IMR-90 (cell line): ENCODE measurements around the gene TTC7B. TPM values are rescaled to one million over a fixed set of nuclear protein-coding genes. Genes with fewer than 3 reads are reported as not detected.

Experiments
- ATAC-seq: fragments of 200-7000 bp; cut with Tn5 transposase; 2 replicates; pipeline ENCODE4 v1.9.1; 2020; ENCODE audit warnings: low read depth, mild to moderate bottlenecking, moderate library complexity
- BruUV-seq: library from RNA; stranded (reverse); fragments of 400-500 nt; replicated peaks from 2 replicates; lab custom pipeline; 2021; lab: Mats Ljungman, UMichigan
- CTCF ChIA-PET: fragments of 300-600 bp; formaldehyde crosslinking; extraction: SDS; loops from one replicate; lab custom pipeline; 2021; ENCODE audit warnings: antibody characterized with exemption; lab: Yijun Ruan, JAX
- POLR2A ChIA-PET: fragments of 300-600 bp; sonication (Branson Sonifier 250); formaldehyde crosslinking; loops from one replicate; lab custom pipeline; 2022; ENCODE audit warnings: antibody characterized with exemption; ENCODE audit not compliant: unreplicated experiment; lab: Charles Lee
- DNase-seq: peaks from one replicate; pipeline ENCODE4 v3.0.0; 2013
- H2AFZ ChIP-seq: replicated peaks from 2 replicates; pipeline ENCODE3; 2013; ENCODE audit warnings: low read length, mild to moderate bottlenecking; ENCODE audit not compliant: poor library complexity
- H2AK5ac ChIP-seq: 2 replicates; pipeline ENCODE4 v1.6.1; 2013; ENCODE audit warnings: low read depth, low read length, inconsistent platforms
- H2AK9ac ChIP-seq: replicated peaks from 2 replicates; pipeline ENCODE3; 2013; ENCODE audit warnings: mild to moderate bottlenecking, low read depth, low read length, moderate library complexity; ENCODE audit not compliant: poor library complexity
- H2BK120ac ChIP-seq: 2 replicates; pipeline ENCODE4 v1.6.1; 2013; ENCODE audit warnings: low read depth, low read length, inconsistent platforms
- H2BK15ac ChIP-seq: 3 replicates; pipeline ENCODE4 v1.6.1; 2013; ENCODE audit warnings: low read depth, low read length, inconsistent platforms
- H2BK20ac ChIP-seq: 2 replicates; pipeline ENCODE4 v1.6.1; 2013; ENCODE audit warnings: low read depth, mild to moderate bottlenecking, inconsistent platforms, low read length, moderate library complexity
- H2BK5ac ChIP-seq: 2 replicates; pipeline ENCODE4 v1.6.1; 2013; ENCODE audit warnings: mild to moderate bottlenecking, low read depth, low read length, inconsistent platforms; ENCODE audit not compliant: poor library complexity, severe bottlenecking
- H3K14ac ChIP-seq: replicated peaks from 2 replicates; pipeline ENCODE4 v1.6.1; 2013; ENCODE audit warnings: low read depth, low read length, inconsistent platforms
- H3K18ac ChIP-seq: 2 replicates; pipeline ENCODE4 v1.6.1; 2013; ENCODE audit warnings: low read depth, low read length, control low read depth
- H3K23ac ChIP-seq: 2 replicates; pipeline ENCODE4 v1.6.1; 2013; ENCODE audit warnings: low read depth, low read length, inconsistent platforms
- H3K27ac ChIP-seq: 2 replicates; pipeline ENCODE4 v1.5.1; 2013; ENCODE audit warnings: mild to moderate bottlenecking, control low read depth, low read length; ENCODE audit not compliant: insufficient read depth
- H3K27me3 ChIP-seq: 2 replicates; pipeline ENCODE4 v1.6.1; 2013; ENCODE audit warnings: low read length; ENCODE audit not compliant: control insufficient read depth, insufficient read depth
- H3K36me3 ChIP-seq: 2 replicates; pipeline ENCODE4 v1.6.1; 2013; ENCODE audit warnings: low read length, mixed read lengths; ENCODE audit not compliant: control insufficient read depth, insufficient read depth
- H3K4ac ChIP-seq: 2 replicates; pipeline ENCODE4 v1.6.1; 2013; ENCODE audit warnings: low read depth, low read length, inconsistent platforms
- H3K4me1 ChIP-seq: 2 replicates; pipeline ENCODE4 v1.6.1; 2013; ENCODE audit warnings: low read length, mixed read lengths; ENCODE audit not compliant: control insufficient read depth, insufficient read depth
- H3K4me2 ChIP-seq: 2 replicates; pipeline ENCODE4 v1.6.1; 2013; ENCODE audit warnings: low read depth, mild to moderate bottlenecking, control low read depth, low read length, moderate library complexity
- H3K4me3 ChIP-seq: 2 replicates; pipeline ENCODE4 v1.5.1; 2013; ENCODE audit warnings: low read depth, mild to moderate bottlenecking, control low read depth, low read length, moderate library complexity; ENCODE audit not compliant: insufficient read depth
- H3K56ac ChIP-seq: 2 replicates; pipeline ENCODE4 v1.6.1; 2013; ENCODE audit warnings: low read length, inconsistent platforms; ENCODE audit not compliant: insufficient read depth; ENCODE audit errors: extremely low read depth
- H3K79me1 ChIP-seq, 2 experiments: 2 replicates each; pipeline ENCODE4 v1.6.1; 2013; ENCODE audit warnings: low read length in 2 of 2, inconsistent platforms in 1 of 2, low read depth in 1 of 2
- H3K9ac ChIP-seq: 2 replicates; pipeline ENCODE4 v1.6.1; 2013; ENCODE audit warnings: low read depth, low read length, control low read depth
- H3K9me1 ChIP-seq: 2 replicates; pipeline ENCODE4 v1.6.1; 2013; ENCODE audit warnings: low read length, inconsistent platforms; ENCODE audit not compliant: insufficient read depth
- H3K9me3 ChIP-seq: 2 replicates; pipeline ENCODE4 v1.6.1; 2013; ENCODE audit warnings: low read length; ENCODE audit not compliant: control insufficient read depth, insufficient read depth
- H4K20me1 ChIP-seq: 2 replicates; pipeline ENCODE4 v1.6.1; 2013; ENCODE audit warnings: low read length, inconsistent platforms; ENCODE audit not compliant: insufficient read depth
- H4K5ac ChIP-seq: 2 replicates; pipeline ENCODE4 v1.6.1; 2013; ENCODE audit warnings: mild to moderate bottlenecking, low read depth, low read length, control low read depth
- H4K8ac ChIP-seq, 2 experiments: 2 replicates each; pipeline ENCODE4 v1.6.1; 2013; ENCODE audit warnings: low read depth in 2 of 2, low read length in 2 of 2, control low read depth in 1 of 2, inconsistent platforms in 1 of 2
- H4K91ac ChIP-seq: 2 replicates; pipeline ENCODE4 v1.6.1; 2013; ENCODE audit warnings: low read depth, low read length, inconsistent platforms; ENCODE audit not compliant: insufficient read depth
- FOS ChIP-seq: fragments of 150-350 bp; IDR thresholded peaks from 2 replicates; pipeline ENCODE4 v1.6.1; 2016; ENCODE audit warnings: low read depth, low read length
- MXI1 ChIP-seq: IDR thresholded peaks from 2 replicates; pipeline ENCODE4 v1.6.1; 2012; ENCODE audit warnings: low read depth, mild to moderate bottlenecking, low read length, moderate library complexity, borderline replicate concordance
- POLR2A ChIP-seq: IDR thresholded peaks from 2 replicates; pipeline ENCODE4 v1.6.1; 2012; ENCODE audit warnings: mild to moderate bottlenecking, low read depth, low read length
- dilution Hi-C: fragments of 300-500 bp; cut with HindIII; formaldehyde crosslinking; loops from one replicate; pipeline ENCODE4 v1.14.3; 2018; ENCODE audit warnings: low sequenced_read_pairs; ENCODE audit not compliant: unreplicated experiment
- in situ Hi-C: fragments of 300-500 bp; cut with MboI; formaldehyde crosslinking; loops from 3 replicates; pipeline ENCODE4 v1.14.3; 2019; ENCODE audit warnings: low sequenced_read_pairs, inconsistent platforms, mixed read lengths
- intact Hi-C: fragments of 100-400 bp; cut with micrococcal nuclease; formaldehyde crosslinking; loops from 2 replicates; pipeline ENCODE4 v1.10.0; 2022
- polyA plus RNA-seq, 3 experiments: library from polyadenylated mRNA; depleted of rRNA; stranded (reverse); fragments of >200 nt; gene quantifications; 2 replicates each; pipeline ENCODE4 v1.2.3, GENCODE V29; 2012; ENCODE audit warnings: low replicate concordance in 1 of 3
- total RNA-seq: library from RNA; depleted of rRNA; stranded (reverse); fragments of >200 nt; gene quantifications from 2 replicates; pipeline ENCODE4 v1.2.3, GENCODE V29; 2012

The TTC7B gene
- total and polyA plus RNA-seq, 2 of the 4 experiments (the other 2 are of a cell fraction), result 18.1 to 35.3 TPM

- Histone ChIP-seq H3K27ac (no peak overlapping the region), H2AK9ac (no peak overlapping the region), H4K5ac (no peak overlapping the region), H3K36me3 (no peaks in the 10 kb centered on the region), H3K56ac (no peak overlapping the region), H3K9me3 (no peaks in the 10 kb centered on the region), H3K18ac (no peak overlapping the region), H3K9ac (no peak overlapping the region), H2BK5ac (no peak overlapping the region), H3K4me3 (no peak overlapping the region), H3K4ac (no peak overlapping the region), H3K23ac (no peak overlapping the region), H3K9me1 (0 out of 2 replicates have a peak, but pooled peaks cover 5% of the 10 kb centered on the region), H4K8ac (no peak overlapping the region), H4K91ac (no peak overlapping the region), H3K79me1 (no peaks in the 10 kb centered on the region), H3K27me3 (no peaks in the 10 kb centered on the region), H2BK15ac (no peak overlapping the region), H2BK120ac (no peak overlapping the region), H2AK5ac (no peak overlapping the region), H2AFZ (no peak overlapping the region), H3K4me2 (no peak overlapping the region), H2BK20ac (no peak overlapping the region), H3K14ac (no peak overlapping the region), H3K4me1 (peaks cover 2% of the 10 kb centered on the region; the same call in 1 of the 2 replicates), H4K20me1 (no peaks in the 10 kb centered on the region)
- dilution Hi-C loops (no loop called here), intact Hi-C loops (no loop called here), in situ Hi-C loops (no loop called here)
- ChIA-PET CTCF (interaction anchor here (0.6 kb wide), 1 partner anchor 182 kb away, joined by 3 read pairs; no protein-coding TSS in a partner anchor), POLR2A (no interaction called here)
- BruUV-seq, result no TSS peak
- DNase-seq (no peak), ATAC-seq (no peak)
- TF ChIP-seq POLR2A (no peak), MXI1 (no peak), FOS (no peak)
Measured at GRCh38 chr14:90853116-90853515, 36.9 kb upstream of the TTC7B start.
